Measurements from ENCODE around the gene COG4.
"Not testable (repeated sequence)": the region's sequence is repeated elsewhere in the genome, so short reads cannot be mapped to it uniquely, and the experiment has no call there.

Gene COG4

GRCh38 chr16:70454222-70455034 is 68.9 kb downstream of the COG4 start, which contains the start of gene FCSK:
Gene FCSK (plus strand): TSS chr16:70454595. CDS start chr16:70463191, 8,596 bp downstream.
- H3K36me3 ChIP-seq (replicated peaks): no peaks in the 10 kb centered on the region
- peak within 1 kb of the TSS; percentile 85 for H3K4me3 ChIP-seq (ENCODE audit: low read depth, low read length)
- in situ Hi-C loops (cut with HindIII; ENCODE audit: low pct_ligation_motif_present, low sequenced_read_pairs): no loop called here
- H3K27ac ChIP-seq: peak within 1 kb of the TSS; percentile 100
- DNase-seq: peak; percentile 42
- no peaks in the 10 kb centered on the region for H3K27me3 ChIP-seq (replicated peaks)
- no peak for TF ChIP-seq CTCF (IDR thresholded peaks at IDR 0.05; ENCODE audit: low read depth, low read length, missing control alignments)

- H3K27me3 ChIP-seq (replicated peaks): no peaks in the 10 kb centered on the region
- peak overlapping the region; percentile 85 for H3K4me3 ChIP-seq (ENCODE audit: low read depth, low read length)
- TF ChIP-seq CTCF (IDR thresholded peaks at IDR 0.05; ENCODE audit: low read depth, low read length, missing control alignments): no peak
- DNase-seq: no peak
- peak overlapping the region; percentile 100 for H3K27ac ChIP-seq
- in situ Hi-C loops (cut with HindIII; ENCODE audit: low pct_ligation_motif_present, low sequenced_read_pairs): no loop called here
- H3K36me3 ChIP-seq (replicated peaks): no peaks in the 10 kb centered on the region
Observed at GRCh38 chr16:70453892-70454221, 69.5 kb downstream of the COG4 start.

GRCh38 chr16:70453117-70453891 is 70.0 kb downstream of the COG4 start:
- peak overlapping the region; percentile 100 for H3K27ac ChIP-seq
- H3K4me3 ChIP-seq (ENCODE audit: low read depth, low read length): no peak overlapping the region
- in situ Hi-C loops (cut with HindIII; ENCODE audit: low pct_ligation_motif_present, low sequenced_read_pairs): no loop called here
- TF ChIP-seq CTCF (IDR thresholded peaks at IDR 0.05; ENCODE audit: low read depth, low read length, missing control alignments): no peak
- no peaks in the 10 kb centered on the region for H3K27me3 ChIP-seq (replicated peaks)
- no peak for DNase-seq
- H3K36me3 ChIP-seq (replicated peaks): no peaks in the 10 kb centered on the region

- H3K27me3 ChIP-seq (replicated peaks); H3K36me3 ChIP-seq (replicated peaks); H3K27ac ChIP-seq; DNase-seq; in situ Hi-C loops (cut with HindIII; ENCODE audit: low pct_ligation_motif_present, low sequenced_read_pairs): not testable (repeated sequence)
- H3K4me3 ChIP-seq (ENCODE audit: low read depth, low read length): peak overlapping the region; percentile 39
Observed at GRCh38 chr16:70451004-70451340, 72.4 kb downstream of the COG4 start.

GRCh38 chr16:70450142-70451003 is 73.0 kb downstream of the COG4 start:
- DNase-seq; H3K36me3 ChIP-seq (replicated peaks); H3K27ac ChIP-seq; H3K27me3 ChIP-seq (replicated peaks); in situ Hi-C loops (cut with HindIII; ENCODE audit: low pct_ligation_motif_present, low sequenced_read_pairs): not testable (repeated sequence)
- peak overlapping the region; percentile 39 for H3K4me3 ChIP-seq (ENCODE audit: low read depth, low read length)

GRCh38 chr16:70448075-70448474 is 75.3 kb downstream of the COG4 start:
- H3K27me3 ChIP-seq (replicated peaks): no peaks in the 10 kb centered on the region

More at GRCh38 chr16:70448075-70448474, 75.3 kb downstream of the COG4 start:
- no peak for TF ChIP-seq CTCF (IDR thresholded peaks at IDR 0.05; ENCODE audit: low read depth, low read length, missing control alignments)
- no peak for DNase-seq
- H3K36me3 ChIP-seq (replicated peaks): no peaks in the 10 kb centered on the region
- H3K27ac ChIP-seq: no peak overlapping the region
- no peak overlapping the region for H3K4me3 ChIP-seq (ENCODE audit: low read depth, low read length)
- in situ Hi-C loops (cut with HindIII; ENCODE audit: low pct_ligation_motif_present, low sequenced_read_pairs): no loop called here
